ENCODE measurements around the gene ZNF440.
"Not testable (repeated sequence)": the region's sequence is repeated elsewhere in the genome, so short reads cannot be mapped to it uniquely, and the experiment has no call there.

The ZNF440 gene

DNA sequence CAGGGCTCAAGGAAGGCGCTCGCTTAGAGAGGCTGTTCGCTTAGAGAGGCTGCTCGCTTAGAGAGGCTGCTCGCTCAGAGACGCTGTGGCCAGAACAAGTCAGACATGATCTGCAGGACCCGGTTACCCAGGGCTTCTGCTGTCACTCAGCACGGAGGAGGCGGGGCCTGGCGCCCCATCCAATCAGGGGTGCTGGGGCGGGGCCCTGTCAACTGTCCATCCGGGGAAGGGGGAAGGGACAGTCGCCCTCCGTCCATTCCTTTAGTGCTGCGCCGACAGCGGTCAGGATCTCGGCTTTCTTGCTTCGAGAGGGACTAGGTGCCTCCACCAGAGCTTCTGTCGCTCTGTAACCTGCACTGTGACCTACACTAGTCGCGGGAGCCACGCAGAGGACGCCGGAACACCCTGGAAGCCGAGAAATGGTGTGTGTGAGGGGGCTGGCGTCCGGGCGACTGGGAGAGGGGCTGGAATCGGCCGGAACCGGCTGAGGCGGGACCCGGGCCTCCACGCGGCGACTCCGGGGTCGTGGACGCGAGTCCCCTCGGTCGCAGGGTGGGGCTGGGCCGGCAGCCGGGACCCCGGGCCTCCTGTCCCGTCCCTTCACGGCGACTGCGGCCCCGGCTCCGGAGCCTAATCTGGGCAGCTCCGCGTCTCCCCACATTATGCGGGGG lies at the start of gene ZNF440:
TSS of gene ZNF440 (plus strand) at position 245 of the 671 bp plus-strand sequence. CDS start at position 420, 175 bp downstream.
- peak; percentile 91 for DNase-seq

DNA sequence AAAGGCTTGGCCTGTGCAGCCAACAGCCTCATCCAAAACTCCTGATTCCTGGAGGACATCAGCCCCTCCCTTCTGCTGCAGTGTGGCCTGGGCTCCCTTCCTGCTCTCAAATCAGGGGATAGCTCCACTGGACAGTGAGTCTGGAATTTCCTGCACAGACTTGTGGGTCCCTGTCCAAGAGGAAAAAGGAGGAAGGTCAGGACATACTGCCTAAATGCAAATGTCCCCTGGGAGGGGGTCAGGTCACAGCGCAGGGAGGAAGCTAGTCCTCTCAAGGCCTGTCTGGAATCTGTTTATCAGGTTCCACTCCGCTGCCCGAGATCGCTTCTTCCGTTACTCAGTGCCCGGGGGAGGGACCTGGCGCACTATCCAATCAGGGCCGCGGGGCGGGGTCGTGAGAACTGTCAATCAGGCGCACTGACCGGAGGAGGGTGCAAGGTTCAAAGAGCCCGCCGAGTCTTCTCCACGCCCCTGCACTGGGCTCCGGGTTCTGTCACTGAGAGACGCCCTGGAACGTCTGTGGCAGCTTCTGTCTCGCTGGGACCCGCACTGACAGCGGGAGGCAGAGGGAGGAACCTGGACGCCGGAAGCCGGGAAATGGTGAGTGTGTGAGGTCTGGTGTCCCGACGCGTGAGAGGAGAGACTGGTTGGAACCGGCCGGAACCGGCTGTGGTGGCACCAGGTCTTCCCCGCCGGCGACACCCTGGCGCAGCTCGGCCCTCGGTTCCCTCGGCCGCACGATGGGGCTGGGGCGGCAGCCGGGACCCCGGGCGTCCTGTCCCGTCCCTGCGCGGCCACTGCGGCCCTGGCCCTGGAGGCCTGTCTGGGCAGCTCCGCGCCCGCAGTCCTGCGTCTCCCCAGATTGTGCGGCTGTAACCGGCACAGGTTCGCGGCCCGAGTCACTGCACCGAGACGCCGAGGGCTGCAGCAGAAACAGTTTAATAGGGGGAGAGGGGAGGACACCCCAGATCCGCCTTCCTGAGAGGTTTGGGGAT lies 47.2 kb upstream of the ZNF440 start, which contains the start of gene ZNF441:
TSS of gene ZNF441 (plus strand) at position 404 of the 995 bp plus-strand sequence. CDS start at position 598, 194 bp downstream.
- peak; percentile 93 for DNase-seq

GRCh38 chr19:11767633-11768133 lies 46.4 kb upstream of the ZNF440 start:
- DNase-seq, result no peak

DNA sequence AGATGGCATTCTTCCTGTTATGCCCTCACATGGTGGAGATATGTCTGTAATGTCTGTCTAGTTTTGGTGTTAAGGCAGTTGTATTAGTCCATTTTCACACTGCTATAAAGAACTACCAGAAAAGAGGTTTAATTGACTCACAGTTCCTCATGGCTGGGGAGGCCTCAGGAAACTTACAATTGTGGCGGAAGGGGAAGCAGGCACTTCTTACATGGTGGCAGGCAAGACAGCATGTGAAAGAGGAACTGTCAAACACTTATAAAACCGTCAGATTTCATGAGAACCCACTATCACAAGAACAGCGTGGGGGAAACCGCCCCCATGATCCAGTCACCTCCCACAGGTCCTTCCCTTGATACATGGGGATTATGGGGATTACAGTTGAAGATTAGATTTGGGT lies 44.1 kb upstream of the ZNF440 start:
- no peak for DNase-seq

DNA sequence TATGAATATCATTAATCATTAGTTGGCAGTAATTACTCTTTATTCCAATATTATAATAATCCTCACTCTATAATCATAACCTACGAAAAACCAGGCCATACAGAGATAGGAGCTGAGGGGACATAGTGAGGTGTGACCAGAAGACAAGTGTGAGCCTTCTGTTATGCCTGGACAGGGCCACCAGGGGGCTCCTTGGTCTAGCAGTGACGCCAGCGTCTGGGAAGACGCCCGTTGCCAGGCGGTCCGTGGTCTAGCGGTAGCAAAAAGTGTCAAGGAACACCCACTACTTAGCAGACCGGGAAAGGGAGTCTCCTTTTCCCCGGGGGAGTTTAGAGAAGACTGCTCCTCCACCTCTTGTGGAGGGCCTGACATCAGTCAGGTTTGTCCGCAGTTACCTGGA lies 42.6 kb upstream of the ZNF440 start:
- not testable (repeated sequence) for DNase-seq

- DNase-seq, result not testable (repeated sequence)
Observed at GRCh38 chr19:11776669-11777068, 37.4 kb upstream of the ZNF440 start.

GRCh38 chr19:11780431-11781020 lies 33.5 kb upstream of the ZNF440 start:
- DNase-seq, result no peak

DNA sequence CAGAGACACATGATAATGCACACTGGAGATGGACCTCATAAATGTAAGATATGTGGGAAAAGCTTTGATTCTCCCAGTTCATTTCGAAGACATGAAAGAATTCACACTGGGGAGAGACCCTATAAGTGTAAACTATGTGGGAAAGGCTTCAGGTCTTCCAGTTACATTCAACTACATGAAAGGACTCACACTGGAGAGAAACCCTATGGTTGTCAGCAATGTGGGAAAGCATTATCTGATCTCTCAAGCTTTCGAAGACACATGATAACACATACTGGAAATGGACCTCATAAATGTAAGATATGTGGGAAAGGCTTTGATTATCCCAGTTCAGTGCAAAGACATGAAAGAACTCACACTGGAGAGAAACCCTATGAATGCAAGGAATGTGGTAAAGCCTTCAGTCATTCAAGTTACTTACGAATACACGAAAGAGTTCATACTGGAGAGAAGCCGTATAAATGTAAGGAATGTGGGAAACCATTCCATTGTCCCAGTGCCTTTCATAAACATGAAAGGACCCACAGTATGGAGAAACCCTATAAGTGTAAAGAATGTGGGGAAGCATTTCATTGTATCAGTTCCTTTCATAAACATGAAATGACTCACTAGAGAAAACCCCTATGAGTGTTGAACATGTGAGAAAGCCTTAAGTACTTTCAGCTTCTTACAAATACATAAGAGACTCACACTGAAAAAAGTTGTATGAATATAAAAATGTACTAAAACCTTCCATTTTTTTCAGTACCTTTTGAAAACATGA lies 32.6 kb upstream of the ZNF440 start:
- no peak for DNase-seq

DNA sequence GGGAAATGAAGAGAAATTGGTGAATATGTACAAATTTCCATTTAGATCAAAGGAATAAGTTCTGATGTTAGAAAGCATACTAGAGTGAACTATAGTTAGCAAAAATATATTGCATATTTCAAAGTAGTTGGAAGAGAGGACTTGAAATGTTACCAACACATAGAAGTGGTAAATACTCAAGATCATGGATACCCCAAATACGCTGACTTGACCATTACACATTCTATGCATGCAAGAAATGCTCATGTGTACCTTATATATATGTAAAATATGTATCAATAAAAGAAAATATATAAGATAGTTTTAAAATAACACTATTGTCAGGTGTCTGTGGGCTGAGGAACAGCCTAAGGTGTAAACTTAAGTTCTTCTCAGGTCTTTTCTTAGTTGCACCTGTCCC lies 30.3 kb upstream of the ZNF440 start:
- no peak for DNase-seq

DNA sequence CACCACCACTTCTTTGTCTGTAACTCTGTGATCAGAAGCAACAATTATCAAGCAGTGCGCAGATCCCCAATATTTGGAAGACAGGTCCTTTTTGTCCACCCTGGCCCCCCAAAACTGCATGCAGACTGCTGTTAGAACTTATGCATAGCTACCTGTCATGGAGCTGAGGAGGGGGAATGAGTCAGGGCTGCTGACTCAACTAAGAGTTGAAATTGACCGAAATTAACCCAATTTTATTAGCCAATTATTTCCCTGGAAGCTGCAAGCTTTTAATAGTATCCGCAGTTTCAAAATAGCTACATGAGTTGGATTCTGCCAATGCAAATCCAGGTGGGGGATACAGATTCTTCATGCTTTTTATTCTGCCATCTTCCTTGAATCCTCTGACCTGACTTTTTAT lies 29.7 kb upstream of the ZNF440 start:
- no peak for DNase-seq

- no peak for DNase-seq
Observed at GRCh38 chr19:11787536-11787935, 26.5 kb upstream of the ZNF440 start.

GRCh38 chr19:11792942-11793341 lies 21.1 kb upstream of the ZNF440 start:
- DNase-seq, result no peak

DNA sequence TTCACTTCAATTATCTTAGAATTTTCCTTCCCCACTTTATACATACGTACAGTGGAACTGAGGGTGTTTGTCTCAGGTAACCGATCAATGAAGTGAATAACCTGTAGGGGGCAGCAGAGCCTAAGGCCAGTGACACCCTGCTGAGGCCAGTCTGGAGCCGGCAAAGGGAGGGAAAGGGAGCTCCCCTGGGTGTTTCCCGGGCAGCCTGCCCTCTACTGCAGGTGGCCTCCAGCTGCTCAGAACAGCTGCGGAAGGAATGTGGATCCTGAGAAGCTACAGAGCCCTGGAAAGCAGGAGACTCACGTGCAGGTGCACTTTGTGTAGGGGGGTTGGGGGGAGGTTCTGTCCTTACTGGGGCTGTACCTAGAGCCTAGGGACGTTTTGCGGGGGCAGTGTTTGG lies 16.6 kb upstream of the ZNF440 start:
- peak; percentile 88 for DNase-seq

GRCh38 chr19:11798391-11799330 lies 15.4 kb upstream of the ZNF440 start, which contains the start of gene ZNF491:
Gene ZNF491, plus strand, starts transcription at chr19:11798523. Its CDS starts 7,431 bp downstream, at chr19:11805954.
- DNase-seq, result peak; percentile 86

DNA sequence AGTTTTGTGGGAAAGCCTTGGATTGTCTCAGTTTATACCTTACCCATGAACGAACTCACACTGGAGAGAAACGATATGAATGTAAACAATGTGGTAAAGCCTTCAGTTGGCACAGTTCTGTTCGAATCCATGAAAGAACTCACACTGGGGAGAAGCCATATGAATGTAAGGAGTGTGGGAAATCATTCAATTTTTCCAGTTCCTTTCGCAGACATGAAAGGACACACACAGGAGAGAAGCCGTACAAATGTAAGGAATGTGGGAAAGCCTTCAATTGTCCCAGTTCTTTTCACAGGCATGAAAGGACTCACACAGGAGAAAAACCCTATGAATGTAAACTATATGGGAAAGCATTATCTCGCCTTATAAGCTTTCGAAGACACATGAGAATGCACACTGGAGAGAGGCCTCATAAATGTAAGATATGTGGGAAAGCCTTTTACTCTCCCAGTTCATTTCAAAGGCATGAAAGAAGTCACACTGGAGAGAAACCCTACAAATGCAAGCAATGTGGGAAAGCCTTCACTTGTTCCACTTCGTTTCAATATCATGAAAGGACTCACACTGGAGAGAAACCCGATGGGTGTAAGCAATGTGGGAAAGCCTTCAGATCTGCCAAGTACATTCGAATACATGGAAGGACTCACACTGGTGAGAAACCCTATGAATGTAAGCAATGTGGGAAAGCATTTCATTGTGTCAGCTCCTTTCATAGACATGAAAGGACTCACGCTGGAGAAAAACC lies 7.5 kb upstream of the ZNF440 start:
- no peak for DNase-seq

DNA sequence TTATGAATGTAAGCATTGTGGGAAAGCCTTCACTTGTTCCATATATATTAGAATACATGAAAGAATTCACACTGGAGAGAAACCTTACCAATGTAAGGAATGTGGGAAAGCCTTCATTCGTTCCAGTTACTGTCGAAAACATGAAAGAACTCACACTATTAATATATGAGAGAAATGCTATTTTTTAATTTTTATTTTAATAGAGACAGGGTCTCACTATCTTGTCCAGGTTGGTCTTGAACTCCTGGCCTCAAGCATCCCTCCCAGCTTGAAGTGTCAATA lies 7.0 kb upstream of the ZNF440 start:
- no peak for DNase-seq

- DNase-seq, result no peak
Observed at GRCh38 chr19:11813703-11814028, 407 bp upstream of the ZNF440 start.

GRCh38 chr19:11814700-11815035 lies 595 bp downstream of the ZNF440 start:
- no peak for DNase-seq

DNA sequence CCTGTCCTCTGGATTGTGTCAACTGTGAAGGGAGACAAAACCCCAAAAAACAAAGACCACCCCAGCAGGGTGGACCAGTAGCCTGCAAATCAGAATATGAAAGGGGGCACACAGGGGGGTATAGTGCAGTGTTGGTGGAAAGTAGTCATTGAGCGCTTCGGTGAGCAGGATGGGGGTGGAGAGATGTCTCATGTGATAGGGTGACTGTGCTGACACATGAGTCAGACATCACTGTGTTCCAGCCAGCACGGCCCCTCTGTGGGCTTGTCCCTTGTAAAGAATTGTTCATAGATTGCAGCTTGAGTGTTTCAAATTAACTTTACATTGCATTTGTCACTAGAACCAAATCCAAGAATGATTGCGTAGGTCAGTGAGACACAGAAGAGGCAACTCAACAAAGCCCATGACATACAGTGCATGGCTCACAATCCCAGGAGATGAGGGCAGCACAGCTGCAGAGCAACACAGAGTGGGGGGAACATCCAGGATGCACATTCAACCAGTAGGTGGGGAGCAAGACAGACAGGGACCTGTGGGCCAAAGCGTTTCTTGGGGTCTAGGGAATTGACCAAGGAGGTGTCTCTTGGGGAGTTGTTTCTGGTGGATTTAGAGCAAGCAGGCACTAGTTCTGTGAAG lies 7.5 kb downstream of the ZNF440 start:
- no peak for DNase-seq
